CD14-positive monocyte (primary cell): ENCODE results near the gene RAP2C. TPM values are rescaled to one million over a fixed set of nuclear protein-coding genes. Genes with fewer than 3 reads are reported as not detected.

Experiments used
- DNase-seq, 3 donors: peaks; one replicate each; pipeline ENCODE4 v3.0.0-alpha.2; 2011 to 2022
- H2AFZ ChIP-seq: 2 replicates; pipeline ENCODE4 v1.6.0; 2012; ENCODE audit warnings: mild to moderate bottlenecking, low read depth, low read length, inconsistent platforms; ENCODE audit not compliant: insufficient read depth, poor library complexity, severe bottlenecking
- H3K27ac ChIP-seq, 2 donors: 1 replicate in 1 of 2; 2 replicates in 1 of 2; pipeline ENCODE4 v1.5.1; 2012 to 2013; ENCODE audit warnings: low read length in 2 of 2, control low read depth in 1 of 2, inconsistent platforms in 1 of 2, low read depth in 1 of 2, mild to moderate bottlenecking in 1 of 2
- H3K27me3 ChIP-seq, 2 donors: one replicate each; pipeline versions ENCODE4 v1.6.0 to v1.6.1; 2011 to 2013; ENCODE audit warnings: low read length in 2 of 2; ENCODE audit not compliant: control insufficient read depth in 2 of 2, insufficient read depth in 2 of 2
- H3K36me3 ChIP-seq, 2 donors: replicated peaks in 1 of 2; 1 replicate in 1 of 2; 2 replicates in 1 of 2; pipeline versions ENCODE4 v1.5.1 to v1.6.1; 2012 to 2013; ENCODE audit warnings: low read length in 2 of 2, control low read depth in 1 of 2, inconsistent platforms in 1 of 2, mild to moderate bottlenecking in 1 of 2; ENCODE audit not compliant: insufficient read depth in 2 of 2, control insufficient read depth in 1 of 2
- H3K4me1 ChIP-seq, 2 donors: 1 replicate in 1 of 2; 2 replicates in 1 of 2; pipeline versions ENCODE4 v1.5.1 to v1.6.1; 2012 to 2013; ENCODE audit warnings: low read length in 2 of 2, control low read depth in 1 of 2, inconsistent platforms in 1 of 2, mild to moderate bottlenecking in 1 of 2, moderate library complexity in 1 of 2; ENCODE audit not compliant: insufficient read depth in 2 of 2, control insufficient read depth in 1 of 2
- H3K4me2 ChIP-seq: replicated peaks from 2 replicates; pipeline ENCODE3; 2012; ENCODE audit warnings: low read length, moderate library complexity, mild to moderate bottlenecking; ENCODE audit not compliant: poor library complexity, severe bottlenecking; ENCODE audit errors: extremely low read depth
- H3K4me3 ChIP-seq, 3 experiments: fragments of 200-600 bp in 1 of 3; sonication (generic) in 1 of 3; replicated peaks in 1 of 3; 1 replicate in 2 of 3; 2 replicates in 1 of 3; pipeline ENCODE4 v1.5.1; 2011 to 2013; ENCODE audit warnings: low read length in 3 of 3, mild to moderate bottlenecking in 3 of 3, control low read depth in 2 of 3, low read depth in 2 of 3, inconsistent platforms in 1 of 3, moderate library complexity in 1 of 3
- H3K79me2 ChIP-seq: 2 replicates; pipeline ENCODE4 v1.6.0; 2012; ENCODE audit warnings: mild to moderate bottlenecking, control low read depth, inconsistent platforms, low read length, moderate library complexity; ENCODE audit not compliant: insufficient read depth
- H3K9ac ChIP-seq: 2 replicates; pipeline ENCODE4 v1.6.0; 2017; ENCODE audit warnings: low read length, mild to moderate bottlenecking; ENCODE audit not compliant: insufficient read depth, poor library complexity, severe bottlenecking
- H3K9me3 ChIP-seq, 2 donors: replicated peaks in 1 of 2; 1 replicate in 1 of 2; 2 replicates in 1 of 2; pipeline versions ENCODE4 v1.5.1 to v1.6.1; 2012 to 2013; ENCODE audit warnings: low read length in 2 of 2, control low read depth in 1 of 2; ENCODE audit not compliant: control insufficient read depth in 1 of 2, insufficient read depth in 1 of 2
- H4K20me1 ChIP-seq: 2 replicates; pipeline ENCODE4 v1.6.0; 2012; ENCODE audit warnings: mild to moderate bottlenecking, low read length, control low read depth, moderate library complexity; ENCODE audit not compliant: insufficient read depth
- H3K27ac Mint-ChIP-seq, 7 donors: one replicate each; pipeline ENCODE4 v1.8.0; 2020; ENCODE audit warnings: mild to moderate bottlenecking in 7 of 7, mixed read lengths in 7 of 7, moderate library complexity in 6 of 7, inconsistent platforms in 2 of 7
- H3K27me3 Mint-ChIP-seq, 3 donors: one replicate each; pipeline ENCODE4 v1.8.0; 2021 to 2022; ENCODE audit warnings: low read depth in 3 of 3, mild to moderate bottlenecking in 3 of 3, mixed read lengths in 3 of 3, moderate library complexity in 3 of 3, inconsistent platforms in 1 of 3
- H3K36me3 Mint-ChIP-seq, 2 donors: one replicate each; pipeline ENCODE4 v1.8.0; 2020; ENCODE audit warnings: mixed read lengths in 2 of 2, inconsistent platforms in 1 of 2, mild to moderate bottlenecking in 1 of 2
- H3K4me1 Mint-ChIP-seq: one replicate; pipeline ENCODE4 v1.8.0; 2020; ENCODE audit warnings: mild to moderate bottlenecking, mixed read lengths
- H3K4me3 Mint-ChIP-seq, 2 donors: one replicate each; pipeline ENCODE4 v1.8.0; 2020; ENCODE audit warnings: mild to moderate bottlenecking in 2 of 2, mixed read lengths in 2 of 2, moderate library complexity in 1 of 2
- H3K9me3 Mint-ChIP-seq, 7 donors: one replicate each; pipeline ENCODE4 v1.8.0; 2020 to 2022; ENCODE audit warnings: mixed read lengths in 7 of 7, mild to moderate bottlenecking in 6 of 7, moderate library complexity in 6 of 7, inconsistent platforms in 2 of 7
- CTCF ChIP-seq: fragments of 200-600 bp; IDR thresholded peaks from one replicate; pipeline ENCODE4 v1.8.0; 2022; ENCODE audit warnings: antibody characterized with exemption, mild to moderate bottlenecking
- WGBS: methylation state at CpG from one replicate; pipeline ENCODE4 v1.1.5; 2013; ENCODE audit warnings: missing lambda C conversion rate; ENCODE audit not compliant: insufficient coverage; 5-methylcytosine and 5-hydroxymethylcytosine counted together
- intact Hi-C, 2 donors: fragments of 100-400 bp; cut with micrococcal nuclease; formaldehyde crosslinking; loops; one replicate each; pipeline versions ENCODE4 v1.15.0 to v1.15.1; 2023
- polyA plus RNA-seq, 3 donors: library from polyadenylated mRNA; depleted of rRNA in 1 of 3; unstranded in 2 of 3; stranded (reverse) in 1 of 3; fragments of 300-500 nt in 2 of 3; fragments of >200 nt in 1 of 3; fragmentation: Illumina TruSeq in 2 of 3; gene quantifications; 1 replicate in 2 of 3; 2 replicates in 1 of 3; pipeline ENCODE4 v1.2.3, GENCODE V29; 2012 to 2021

Gene RAP2C
- polyA plus RNA-seq, 3 donors: 14.7 to 23.2 (median 18.8) TPM

- H3K27ac Mint-ChIP-seq: peak overlapping the region; percentile 94 to 97 (median 95)
- H2AFZ ChIP-seq: peak overlapping the region; percentile 67
- peaks cover 0 to 5% (median 0%) of the 10 kb centered on the region in 3 donors for H3K27me3 Mint-ChIP-seq
- peaks cover 17 to 29% of the 10 kb centered on the region in 2 donors for H3K36me3 ChIP-seq
- peaks cover 46% of the 10 kb centered on the region for H3K79me2 ChIP-seq
- peaks cover 0 to under 1% of the 10 kb centered on the region in 2 donors for H3K27me3 ChIP-seq
- H3K27ac ChIP-seq: peak overlapping the region in 1 of 2 donors; percentile 97
- H3K4me2 ChIP-seq: peak overlapping the region; percentile 72
- no CpG with 5 or more reads among the region's 8 CpGs for WGBS
- TF ChIP-seq CTCF: no peak
- H3K4me3 ChIP-seq: peak overlapping the region; percentile 62 to 82 (median 73)
- H3K4me3 Mint-ChIP-seq: peak overlapping the region; percentile 87 to 93
- H3K4me1 ChIP-seq: peaks cover 13 to 24% of the 10 kb centered on the region in 2 donors
- intact Hi-C loops: loop anchor here (10.0 kb wide), 2 partner anchors 121 to 269 kb away; partner anchors contain the start of gene MBNL3 (in 2 of the 2)
- no peaks in the 10 kb centered on the region for H3K9me3 ChIP-seq
- peaks cover 26% of the 10 kb centered on the region for H3K4me1 Mint-ChIP-seq
- peaks cover 18 to 24% of the 10 kb centered on the region in 2 donors for H3K36me3 Mint-ChIP-seq
- DNase-seq: peak in 1 of 3 donors; percentile 4
- peaks cover 20% of the 10 kb centered on the region for H4K20me1 ChIP-seq
- peak overlapping the region; percentile 94 for H3K9ac ChIP-seq
- H3K9me3 Mint-ChIP-seq: peaks cover 0 to 2% (median 0%) of the 10 kb centered on the region in 7 donors
These were observed 3.0 kb downstream of the RAP2C start for GRCh38 chrX:132216283-132216682.

GRCh38 chrX:132214518-132214917 lies 4.7 kb downstream of the RAP2C start:
- Histone ChIP-seq H2AFZ (no peak overlapping the region), H3K27me3 (peaks cover 0 to 5% of the 10 kb centered on the region in 2 donors), H4K20me1 (peaks cover 38% of the 10 kb centered on the region), H3K36me3 (peaks cover 17 to 35% of the 10 kb centered on the region in 2 donors), H3K79me2 (peaks cover 49% of the 10 kb centered on the region), H3K4me3 (no peak overlapping the region), H3K9ac (no peak overlapping the region), H3K9me3 (no peaks in the 10 kb centered on the region), H3K27ac (no peak overlapping the region), H3K4me2 (no peak overlapping the region), H3K4me1 (peaks cover 14 to 25% of the 10 kb centered on the region in 2 donors)
- H3K4me3 Mint-ChIP-seq: no peak overlapping the region
- peaks cover 0 to 2% (median 0%) of the 10 kb centered on the region in 7 donors for H3K9me3 Mint-ChIP-seq
- no peak for TF ChIP-seq CTCF
- WGBS: no CpG with 5 or more reads among the region's 2 CpGs
- no peak for DNase-seq
- intact Hi-C loops: loop anchor here (10.0 kb wide), 2 partner anchors 120 to 270 kb away; partner anchors contain the start of gene MBNL3 (in 2 of the 2)
- no peak overlapping the region for H3K27ac Mint-ChIP-seq
- H3K36me3 Mint-ChIP-seq: peaks cover 24 to 30% of the 10 kb centered on the region in 2 donors
- H3K27me3 Mint-ChIP-seq: peaks cover 0 to 5% (median 0%) of the 10 kb centered on the region in 3 donors
- H3K4me1 Mint-ChIP-seq: peaks cover 37% of the 10 kb centered on the region
